HFF-Myc (cell line): Measurements from ENCODE around the gene TDRD7.

ENCODE experiments used
- DNase-seq: peaks from one replicate; pipeline ENCODE4 v3.0.0-alpha.2; 2011; ENCODE audit warnings: low read depth; ENCODE audit errors: extremely low read depth
- H3K4me3 ChIP-seq: replicated peaks from 2 replicates; pipeline ENCODE4 v1.5.1; 2011; ENCODE audit warnings: low read depth, mild to moderate bottlenecking, control low read depth, low read length
- TF ChIP-seq, protein P1 (sequence below): IDR thresholded peaks from 2 replicates; pipeline ENCODE4 v1.5.1; 2012; ENCODE audit warnings: mild to moderate bottlenecking, low read depth, low read length, control low read depth; ENCODE audit errors: missing control alignments

The TDRD7 gene

DNA sequence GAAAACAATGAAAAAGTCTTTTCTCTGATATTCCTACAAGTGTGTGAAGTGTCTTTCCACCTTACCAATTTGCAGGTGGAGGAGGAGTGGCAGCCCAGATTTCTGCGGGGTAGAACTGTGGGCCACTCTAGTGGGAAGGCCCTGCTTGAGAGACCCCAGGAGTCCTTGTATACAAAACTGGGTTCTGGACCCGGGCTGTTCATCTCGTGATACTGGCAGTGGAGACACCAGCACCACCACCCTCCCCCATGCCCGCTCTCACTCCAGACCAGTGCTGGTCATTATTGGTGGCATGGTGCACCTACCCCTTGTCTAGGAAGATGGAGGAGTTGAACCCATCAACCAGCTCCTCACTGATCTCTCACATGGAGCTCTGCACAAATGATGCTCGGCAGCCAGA lies 16.2 kb upstream of the TDRD7 start:
- H3K4me3 ChIP-seq: no peak overlapping the region
- no peak for DNase-seq
- TF ChIP-seq, protein P1, sequence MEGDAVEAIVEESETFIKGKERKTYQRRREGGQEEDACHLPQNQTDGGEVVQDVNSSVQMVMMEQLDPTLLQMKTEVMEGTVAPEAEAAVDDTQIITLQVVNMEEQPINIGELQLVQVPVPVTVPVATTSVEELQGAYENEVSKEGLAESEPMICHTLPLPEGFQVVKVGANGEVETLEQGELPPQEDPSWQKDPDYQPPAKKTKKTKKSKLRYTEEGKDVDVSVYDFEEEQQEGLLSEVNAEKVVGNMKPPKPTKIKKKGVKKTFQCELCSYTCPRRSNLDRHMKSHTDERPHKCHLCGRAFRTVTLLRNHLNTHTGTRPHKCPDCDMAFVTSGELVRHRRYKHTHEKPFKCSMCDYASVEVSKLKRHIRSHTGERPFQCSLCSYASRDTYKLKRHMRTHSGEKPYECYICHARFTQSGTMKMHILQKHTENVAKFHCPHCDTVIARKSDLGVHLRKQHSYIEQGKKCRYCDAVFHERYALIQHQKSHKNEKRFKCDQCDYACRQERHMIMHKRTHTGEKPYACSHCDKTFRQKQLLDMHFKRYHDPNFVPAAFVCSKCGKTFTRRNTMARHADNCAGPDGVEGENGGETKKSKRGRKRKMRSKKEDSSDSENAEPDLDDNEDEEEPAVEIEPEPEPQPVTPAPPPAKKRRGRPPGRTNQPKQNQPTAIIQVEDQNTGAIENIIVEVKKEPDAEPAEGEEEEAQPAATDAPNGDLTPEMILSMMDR: no peak

GRCh38 chr9:97396256-97396655 lies 15.6 kb upstream of the TDRD7 start:
- no peak overlapping the region for H3K4me3 ChIP-seq
- TF ChIP-seq, protein P1: no peak
- no peak for DNase-seq

GRCh38 chr9:97397220-97397619 lies 14.7 kb upstream of the TDRD7 start:
- no peak for DNase-seq
- no peak overlapping the region for H3K4me3 ChIP-seq
- TF ChIP-seq, protein P1: no peak

DNA sequence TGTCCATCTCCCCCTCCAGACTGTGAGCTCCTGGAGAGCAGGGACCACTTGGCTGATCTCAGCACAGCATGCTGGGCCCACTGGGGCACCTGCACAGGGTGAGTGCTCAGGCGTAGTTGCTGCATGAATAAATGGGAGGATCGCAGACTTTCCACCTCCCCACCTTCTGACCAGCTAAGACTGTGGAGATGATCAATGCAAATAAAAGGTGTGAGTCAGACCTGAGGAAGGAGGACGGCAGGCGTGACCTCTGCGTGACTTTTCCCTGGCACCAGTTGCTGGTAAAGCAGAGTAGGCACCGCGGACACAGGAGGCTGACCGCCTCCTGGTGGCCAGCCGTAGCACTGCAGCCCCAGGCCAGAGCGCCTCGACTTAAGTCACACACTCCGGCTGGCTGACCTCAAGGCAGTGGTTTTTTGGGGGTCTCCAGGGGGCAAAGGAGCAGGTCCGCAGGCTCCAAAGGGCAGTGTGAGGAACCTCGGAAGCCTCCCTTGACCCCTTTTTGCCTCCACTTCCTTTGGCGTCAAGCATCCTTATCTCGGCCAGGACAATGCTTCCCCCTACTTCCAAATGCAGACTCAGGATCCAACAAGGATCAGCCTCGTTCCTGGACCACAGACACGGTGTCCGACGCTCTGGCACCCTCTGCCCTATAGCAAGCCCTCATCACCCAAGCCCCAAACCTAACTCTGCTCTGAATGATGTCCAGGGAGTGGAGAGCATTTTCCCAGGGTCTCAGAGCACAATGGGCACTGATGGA lies 12.7 kb upstream of the TDRD7 start:
- no peak overlapping the region for H3K4me3 ChIP-seq
- DNase-seq: peak; percentile 21
- TF ChIP-seq, protein P1: peak; percentile 96

- TF ChIP-seq, protein P1: no peak
- no peak for DNase-seq
- H3K4me3 ChIP-seq: no peak overlapping the region
These were observed 8.1 kb upstream of the TDRD7 start for GRCh38 chr9:97403746-97404316.

GRCh38 chr9:97405551-97405950 lies 6.3 kb upstream of the TDRD7 start:
- H3K4me3 ChIP-seq: no peak overlapping the region
- DNase-seq: no peak
- TF ChIP-seq, protein P1: no peak
